OCI-LY1 (cell line): ENCODE data around the gene CCR3.

ENCODE experiments used
- H2AFZ ChIP-seq: fragments of 200-600 bp; sonication (generic), shearing (Covaris generic); 2 replicates; pipeline ENCODE4 v1.6.0; 2014; ENCODE audit warnings: antibody characterized with exemption, mild to moderate bottlenecking, low read length
- H3F3A ChIP-seq: fragments of 200-600 bp; sonication (generic), shearing (Covaris generic); 2 replicates; pipeline ENCODE4 v1.6.0; 2014; ENCODE audit warnings: mild to moderate bottlenecking, antibody characterized with exemption, low read length, moderate library complexity; ENCODE audit not compliant: insufficient read depth
- H3K27ac ChIP-seq: fragments of 200-600 bp; sonication (generic); 2 replicates; pipeline ENCODE4 v1.5.1; 2014; ENCODE audit warnings: low read length, mixed run types, mild to moderate bottlenecking, low read depth; ENCODE audit not compliant: poor library complexity, severe bottlenecking
- H3K27me3 ChIP-seq: fragments of 200-600 bp; sonication (generic); 2 replicates; pipeline ENCODE4 v1.6.0; 2014; ENCODE audit warnings: antibody characterized with exemption, mild to moderate bottlenecking, low read length, moderate library complexity; ENCODE audit not compliant: insufficient read depth
- H3K36me3 ChIP-seq: fragments of 200-600 bp; sonication (generic); 2 replicates; pipeline ENCODE4 v1.6.1; 2014; ENCODE audit warnings: mild to moderate bottlenecking, antibody characterized with exemption, low read length, moderate library complexity, mixed read lengths; ENCODE audit not compliant: insufficient read depth
- H3K4me1 ChIP-seq: fragments of 200-600 bp; sonication (generic); 2 replicates; pipeline ENCODE4 v1.5.1; 2014; ENCODE audit warnings: mild to moderate bottlenecking, low read length, moderate library complexity; ENCODE audit not compliant: insufficient read depth, severe bottlenecking
- H3K4me2 ChIP-seq: fragments of 200-600 bp; sonication (generic), shearing (Covaris generic); 2 replicates; pipeline ENCODE4 v1.6.1; 2014; ENCODE audit warnings: low read length
- H3K4me3 ChIP-seq: fragments of 200-600 bp; sonication (generic); 2 replicates; pipeline ENCODE4 v1.5.1; 2014; ENCODE audit warnings: low read length, low read depth, mild to moderate bottlenecking, mixed read lengths; ENCODE audit not compliant: poor library complexity, severe bottlenecking
- H3K79me2 ChIP-seq: fragments of 200-600 bp; shearing (Covaris generic); 2 replicates; pipeline ENCODE4 v1.6.1; 2016; ENCODE audit warnings: mixed run types, low read length, mixed read lengths; ENCODE audit not compliant: insufficient read depth
- H3K9ac ChIP-seq: fragments of 200-600 bp; sonication (generic), shearing (Covaris generic); 2 replicates; pipeline ENCODE4 v1.6.1; 2014; ENCODE audit warnings: mild to moderate bottlenecking, low read length, mixed read lengths
- H3K9me2 ChIP-seq: fragments of 200-600 bp; sonication (generic), shearing (Covaris generic); 2 replicates; pipeline ENCODE4 v1.6.1; 2014; ENCODE audit warnings: low read depth, mild to moderate bottlenecking, low read length, mixed read lengths
- H3K9me3 ChIP-seq: fragments of 200-600 bp; shearing (Covaris generic); 2 replicates; pipeline ENCODE4 v1.6.1; 2014; ENCODE audit warnings: low read length, mixed read lengths
- H4K20me1 ChIP-seq: fragments of 200-600 bp; sonication (generic), shearing (Covaris generic); 2 replicates; pipeline ENCODE4 v1.6.0; 2016; ENCODE audit warnings: mild to moderate bottlenecking, low read length; ENCODE audit not compliant: insufficient read depth
- EZH2 ChIP-seq: fragments of 200-600 bp; sonication (generic), shearing (Covaris generic); IDR thresholded peaks from 2 replicates; pipeline ENCODE4 v1.8.0; 2017; ENCODE audit warnings: borderline replicate concordance, mixed run types, mild to moderate bottlenecking, antibody characterized with exemption, low read length, moderate library complexity, mixed read lengths
- TF ChIP-seq, protein P1 (sequence below): fragments of 200-600 bp; sonication (generic), shearing (Covaris generic); IDR thresholded peaks from 2 replicates; pipeline ENCODE4 v1.5.1; 2017; ENCODE audit warnings: mild to moderate bottlenecking, antibody characterized with exemption, low read length, moderate library complexity, mixed read lengths

CCR3 gene

DNA sequence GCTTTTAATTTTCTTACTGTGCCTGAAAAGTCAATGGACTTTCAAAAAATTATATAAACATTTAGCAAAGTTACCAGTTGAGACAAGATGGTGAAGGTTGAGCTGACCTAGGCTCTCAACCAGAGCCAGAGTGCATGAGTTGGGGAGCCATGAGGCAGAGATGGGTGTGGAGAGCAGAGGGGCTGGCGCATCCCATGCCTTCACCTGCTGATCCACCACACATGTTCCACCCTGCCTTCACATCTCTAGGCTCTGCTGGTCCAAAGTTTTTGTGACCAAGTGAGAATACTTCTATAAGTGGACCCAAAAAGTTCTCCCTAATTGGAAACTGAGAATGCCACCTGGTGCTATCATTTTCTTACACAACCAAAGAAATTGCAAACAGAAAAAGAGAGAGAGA, 47.3 kb downstream of the CCR3 start:
- H3K27me3 ChIP-seq: no peaks in the 10 kb centered on the region
- no peaks in the 10 kb centered on the region for H3K79me2 ChIP-seq
- H3F3A ChIP-seq: no peaks in the 10 kb centered on the region
- H3K4me3 ChIP-seq: no peak overlapping the region
- no peak overlapping the region for H3K9ac ChIP-seq
- H4K20me1 ChIP-seq: no peaks in the 10 kb centered on the region
- H3K36me3 ChIP-seq: no peaks in the 10 kb centered on the region
- H3K9me2 ChIP-seq: no peaks in the 10 kb centered on the region
- H3K9me3 ChIP-seq: no peaks in the 10 kb centered on the region
- no peak overlapping the region for H2AFZ ChIP-seq
- no peaks in the 10 kb centered on the region for H3K4me1 ChIP-seq
- no peak for TF ChIP-seq EZH2
- TF ChIP-seq, protein P1, sequence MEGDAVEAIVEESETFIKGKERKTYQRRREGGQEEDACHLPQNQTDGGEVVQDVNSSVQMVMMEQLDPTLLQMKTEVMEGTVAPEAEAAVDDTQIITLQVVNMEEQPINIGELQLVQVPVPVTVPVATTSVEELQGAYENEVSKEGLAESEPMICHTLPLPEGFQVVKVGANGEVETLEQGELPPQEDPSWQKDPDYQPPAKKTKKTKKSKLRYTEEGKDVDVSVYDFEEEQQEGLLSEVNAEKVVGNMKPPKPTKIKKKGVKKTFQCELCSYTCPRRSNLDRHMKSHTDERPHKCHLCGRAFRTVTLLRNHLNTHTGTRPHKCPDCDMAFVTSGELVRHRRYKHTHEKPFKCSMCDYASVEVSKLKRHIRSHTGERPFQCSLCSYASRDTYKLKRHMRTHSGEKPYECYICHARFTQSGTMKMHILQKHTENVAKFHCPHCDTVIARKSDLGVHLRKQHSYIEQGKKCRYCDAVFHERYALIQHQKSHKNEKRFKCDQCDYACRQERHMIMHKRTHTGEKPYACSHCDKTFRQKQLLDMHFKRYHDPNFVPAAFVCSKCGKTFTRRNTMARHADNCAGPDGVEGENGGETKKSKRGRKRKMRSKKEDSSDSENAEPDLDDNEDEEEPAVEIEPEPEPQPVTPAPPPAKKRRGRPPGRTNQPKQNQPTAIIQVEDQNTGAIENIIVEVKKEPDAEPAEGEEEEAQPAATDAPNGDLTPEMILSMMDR: no peak
- no peak overlapping the region for H3K4me2 ChIP-seq
- no peak overlapping the region for H3K27ac ChIP-seq

DNA sequence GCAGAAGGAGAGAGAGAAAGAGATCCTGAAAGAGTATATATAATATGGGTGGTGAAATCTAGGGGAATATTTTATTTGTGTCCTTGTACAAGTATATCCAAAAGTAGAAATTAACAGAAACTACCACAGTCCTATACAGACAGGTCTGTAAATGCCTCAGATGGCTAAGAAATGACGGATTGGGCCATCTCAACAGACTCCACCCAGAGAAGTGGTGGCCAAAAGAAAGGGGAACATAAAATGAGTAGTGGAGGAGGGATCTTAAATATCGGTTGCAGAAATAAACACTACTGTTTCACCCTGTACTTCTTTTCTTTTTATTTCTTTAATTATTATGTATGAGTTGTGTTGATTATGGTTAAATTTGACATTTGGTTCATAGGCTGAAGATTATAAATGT, 47.7 kb downstream of the CCR3 start:
- Histone ChIP-seq H3K36me3 (no peaks in the 10 kb centered on the region), H3K9me2 (no peaks in the 10 kb centered on the region), H3K4me1 (no peaks in the 10 kb centered on the region), H3K79me2 (no peaks in the 10 kb centered on the region), H2AFZ (no peak overlapping the region), H3K9ac (no peak overlapping the region), H4K20me1 (no peaks in the 10 kb centered on the region), H3K27ac (no peak overlapping the region), H3K4me2 (no peak overlapping the region), H3K4me3 (no peak overlapping the region), H3F3A (no peaks in the 10 kb centered on the region), H3K27me3 (no peaks in the 10 kb centered on the region), H3K9me3 (no peaks in the 10 kb centered on the region)
- TF ChIP-seq, protein P1: no peak
- no peak for TF ChIP-seq EZH2

DNA sequence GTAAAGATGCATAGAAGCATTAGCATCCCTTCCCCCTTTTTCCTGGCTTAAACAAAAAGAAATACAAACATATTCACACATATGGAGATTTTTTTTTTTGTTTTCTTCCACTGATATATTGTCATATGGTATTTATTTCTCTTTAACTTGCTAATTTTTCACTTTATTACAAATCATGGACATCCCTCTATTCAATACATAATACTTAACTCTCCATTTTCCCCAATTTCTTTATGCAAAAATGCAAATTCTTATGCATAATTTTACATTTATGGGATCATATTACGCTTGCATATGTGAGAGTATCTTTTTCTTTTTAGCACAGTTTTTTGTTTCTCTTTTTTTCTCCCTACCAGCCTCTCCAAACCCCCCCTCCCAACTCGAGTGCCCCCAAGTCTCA, 48.8 kb downstream of the CCR3 start:
- Histone ChIP-seq H3K79me2 (no peaks in the 10 kb centered on the region), H3K4me3 (no peak overlapping the region), H3K9ac (no peak overlapping the region), H3K4me2 (no peak overlapping the region), H3K27me3 (no peaks in the 10 kb centered on the region), H3K36me3 (no peaks in the 10 kb centered on the region), H3K27ac (no peak overlapping the region), H3K9me2 (no peaks in the 10 kb centered on the region), H3F3A (no peaks in the 10 kb centered on the region), H2AFZ (no peak overlapping the region), H3K9me3 (no peaks in the 10 kb centered on the region), H3K4me1 (no peaks in the 10 kb centered on the region), H4K20me1 (no peaks in the 10 kb centered on the region)
- TF ChIP-seq, protein P1: no peak
- no peak for TF ChIP-seq EZH2
